NCI-H345 treated with DMSO at 0.1 percent for 48 hours (cell line): ENCODE data around the gene TMIGD1.
"Not testable (repeated sequence)": the region's sequence is repeated elsewhere in the genome, so short reads cannot be mapped to it uniquely, and the experiment has no call there.

ENCODE experiments used
- DNase-seq: peaks from one replicate; lab custom pipeline; 2025; ENCODE audit not compliant: unreplicated experiment; lab: John Stamatoyannopoulos, UW

Gene TMIGD1

GRCh38 chr17:30360086-30360808 lies 26.4 kb upstream of the TMIGD1 start:
- DNase-seq: no peak

GRCh38 chr17:30358055-30358760 lies 24.4 kb upstream of the TMIGD1 start:
- DNase-seq: no peak

DNA sequence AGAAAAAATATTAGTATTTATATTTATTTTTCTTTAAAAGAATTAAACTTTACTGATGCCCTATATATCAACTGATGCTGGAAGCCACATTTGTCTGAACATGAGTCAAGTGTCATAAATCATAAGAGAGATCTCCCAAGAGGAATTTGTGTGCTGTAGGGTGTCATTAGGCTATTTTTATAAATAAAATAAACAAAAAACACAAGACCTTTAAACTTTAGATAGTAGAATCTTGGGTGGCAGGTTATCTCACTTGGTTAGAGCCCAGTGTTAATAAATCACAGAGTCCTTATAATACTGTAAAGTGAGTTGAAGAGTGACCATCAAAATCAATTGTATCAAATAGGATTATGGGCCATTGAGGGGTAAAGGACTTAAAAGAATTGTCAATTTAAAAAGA lies 23.6 kb upstream of the TMIGD1 start:
- DNase-seq: no peak

- no peak for DNase-seq
Measured at GRCh38 chr17:30354701-30355100, 20.8 kb upstream of the TMIGD1 start.

DNA sequence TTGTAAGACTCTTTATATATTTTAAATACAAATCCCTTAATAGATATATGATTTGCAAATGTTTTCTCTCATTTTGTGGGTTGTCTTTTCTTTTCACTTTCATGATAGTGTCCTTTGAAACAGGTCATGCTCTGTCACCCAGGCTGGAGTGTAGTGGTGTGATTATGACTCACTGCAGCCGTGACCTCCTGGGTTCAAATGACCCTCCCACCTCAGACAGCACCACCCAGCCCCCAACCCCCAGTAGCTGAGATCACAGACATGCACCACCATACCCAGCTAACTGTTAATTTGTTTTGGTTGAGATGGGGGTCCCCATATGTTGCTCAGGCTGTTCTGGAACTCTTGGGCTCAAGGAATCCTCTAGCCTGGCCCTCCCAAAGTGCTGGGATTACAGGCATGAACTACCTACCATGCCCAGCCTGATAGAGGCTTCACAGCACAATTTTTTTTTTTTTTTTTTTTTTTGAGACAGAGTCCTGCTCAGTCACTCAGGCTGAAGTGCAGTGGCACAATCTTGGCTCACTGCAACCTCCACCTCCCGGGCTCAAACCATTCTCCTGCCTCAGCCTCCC lies 18.5 kb upstream of the TMIGD1 start:
- no peak for DNase-seq

DNA sequence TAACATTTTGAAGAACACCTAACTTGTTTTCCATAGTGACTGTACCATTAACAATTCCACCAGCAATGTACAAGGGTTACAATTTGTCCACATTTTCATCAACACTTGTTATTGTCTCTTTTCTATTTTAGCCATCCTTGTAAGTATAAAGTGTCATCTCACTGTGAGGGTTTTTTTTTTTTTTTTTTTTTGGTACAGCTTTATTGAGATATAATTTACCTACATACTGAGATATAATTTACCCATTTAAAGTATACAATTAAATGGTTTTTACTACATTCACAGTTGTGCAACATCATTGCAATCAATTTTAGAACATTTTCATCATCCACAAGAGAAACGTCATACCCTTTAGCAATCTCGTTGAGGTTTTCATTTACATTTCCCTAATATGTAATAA lies 17.9 kb upstream of the TMIGD1 start:
- DNase-seq: no peak

GRCh38 chr17:30351263-30351662 lies 17.4 kb upstream of the TMIGD1 start:
- not testable (repeated sequence) for DNase-seq

DNA sequence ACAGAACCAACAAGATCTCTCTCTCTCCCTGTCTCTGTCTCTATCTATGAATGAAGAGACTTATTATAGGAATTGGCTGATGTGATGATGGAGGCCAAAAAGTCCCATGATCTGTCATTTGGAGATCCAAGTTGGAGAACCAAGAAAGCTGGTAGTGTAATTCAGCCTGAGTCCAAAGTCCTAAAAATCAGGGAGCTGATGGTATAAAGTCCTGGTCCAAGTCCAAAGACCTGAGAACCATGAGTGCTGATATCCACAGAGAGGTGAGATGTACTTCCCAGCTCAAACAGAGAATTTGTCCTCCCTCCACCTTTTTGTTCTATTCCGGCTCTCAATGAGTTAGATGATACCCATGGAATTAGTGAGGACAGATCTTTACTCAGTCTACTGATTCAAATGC lies 15.4 kb upstream of the TMIGD1 start:
- DNase-seq: no peak

DNA sequence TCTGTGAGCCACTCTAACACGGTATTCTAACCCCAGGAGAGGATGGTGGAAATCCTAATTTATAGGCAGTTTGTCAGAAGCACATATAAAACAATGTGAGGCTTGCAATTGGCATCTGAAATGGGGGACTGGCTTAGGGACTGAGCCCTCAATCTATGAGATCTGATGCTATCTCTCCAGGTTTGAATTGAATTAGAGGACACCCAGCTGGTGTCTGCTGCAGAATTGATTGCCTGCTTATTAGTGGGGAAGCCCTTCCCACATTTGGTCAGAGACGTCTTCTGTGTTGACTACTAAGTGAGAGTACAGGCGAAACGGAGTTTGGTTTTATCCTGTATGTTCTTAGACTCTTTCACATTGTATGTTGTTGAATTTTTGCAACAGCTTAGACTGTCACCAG lies 13.6 kb upstream of the TMIGD1 start:
- DNase-seq: no peak

DNA sequence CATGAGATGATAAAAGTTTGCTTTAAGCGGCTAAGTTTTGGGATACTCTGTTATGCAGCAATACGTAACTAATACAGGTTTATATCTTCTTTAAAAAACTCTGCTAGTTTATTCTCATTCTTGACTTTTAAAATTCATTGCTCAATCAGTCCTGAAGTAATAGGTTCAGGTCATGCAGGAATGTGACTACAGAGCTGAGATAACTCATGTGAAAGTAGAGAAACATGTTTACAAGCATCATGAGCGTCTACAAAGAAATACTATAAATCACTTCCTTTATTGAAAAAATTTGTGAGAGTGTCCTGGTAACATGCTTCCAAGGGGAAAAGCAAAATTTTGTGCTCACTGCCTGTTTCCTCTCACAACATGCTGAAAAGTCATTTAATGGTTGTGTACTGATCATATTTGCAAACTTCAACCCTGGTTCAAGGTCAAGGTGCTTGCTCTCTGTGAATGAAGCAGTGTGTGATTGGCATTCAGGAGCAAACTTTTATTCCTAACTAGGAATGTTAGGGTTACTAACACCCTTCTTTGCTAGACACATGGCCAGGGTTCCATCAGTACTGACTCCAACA lies 12.5 kb upstream of the TMIGD1 start:
- DNase-seq: no peak

- no peak for DNase-seq
Measured at GRCh38 chr17:30345527-30346075, 11.7 kb upstream of the TMIGD1 start.

- no peak for DNase-seq
Measured at GRCh38 chr17:30345089-30345433, 11.2 kb upstream of the TMIGD1 start.

GRCh38 chr17:30344283-30345088 lies 10.6 kb upstream of the TMIGD1 start:
- peak; percentile 60 for DNase-seq

- no peak for DNase-seq
Measured at GRCh38 chr17:30343796-30344195, 9.9 kb upstream of the TMIGD1 start.

DNA sequence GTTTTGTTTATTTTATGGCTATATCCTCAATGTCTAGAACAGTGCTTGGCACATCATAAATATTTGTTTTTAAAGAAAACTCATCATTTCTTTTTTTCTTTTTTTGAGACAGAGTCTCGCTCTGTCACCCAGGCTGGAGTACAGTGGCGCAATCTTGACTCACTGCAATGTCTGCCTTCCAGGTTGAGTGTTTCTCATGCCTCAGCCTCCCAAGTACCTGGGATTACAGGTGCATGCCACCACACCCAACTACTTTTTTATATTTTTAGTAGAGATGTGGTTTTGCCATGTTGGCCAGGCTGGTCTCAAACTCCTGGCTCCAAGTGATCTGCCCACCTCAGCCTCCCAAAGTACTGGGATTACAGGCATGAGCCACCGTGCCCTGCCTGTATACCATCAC lies 9.4 kb upstream of the TMIGD1 start:
- not testable (repeated sequence) for DNase-seq

GRCh38 chr17:30341703-30342249 lies 7.9 kb upstream of the TMIGD1 start:
- no peak for DNase-seq

DNA sequence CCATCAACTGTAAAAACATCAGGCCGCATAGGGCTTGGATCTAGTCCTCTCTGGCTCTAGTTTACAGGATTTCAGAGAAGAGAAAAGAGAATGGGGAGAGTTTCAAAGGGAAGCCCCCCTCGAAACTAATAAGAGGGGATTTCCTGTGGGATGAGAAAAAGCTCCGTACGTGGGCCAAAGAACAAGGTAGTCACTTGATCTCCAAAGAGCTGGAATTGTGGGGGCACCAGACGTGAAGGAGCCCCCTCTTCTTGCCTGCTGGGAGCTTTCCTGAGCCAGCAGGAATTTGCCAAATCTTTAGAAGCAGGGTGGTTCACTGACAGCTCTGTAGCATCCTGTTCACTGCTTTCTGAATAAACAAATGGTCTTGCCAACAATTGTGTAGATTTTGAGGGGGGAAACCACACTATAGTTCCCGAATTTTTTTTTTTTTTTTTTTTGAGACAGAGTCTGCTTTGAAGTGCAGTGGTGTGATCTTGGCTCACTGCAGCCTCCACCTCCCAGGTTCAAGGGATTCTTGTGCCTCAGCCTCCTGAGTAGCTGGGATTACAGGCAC lies 7.0 kb upstream of the TMIGD1 start:
- DNase-seq: no peak

- no peak for DNase-seq
Measured at GRCh38 chr17:30339086-30339485, 5.2 kb upstream of the TMIGD1 start.

- no peak for DNase-seq
Measured at GRCh38 chr17:30337393-30337999, 3.6 kb upstream of the TMIGD1 start.
